IMR-90 (cell line): Measurements from ENCODE around the gene CENPX. TPM values are rescaled to one million over a fixed set of nuclear protein-coding genes. Genes with fewer than 3 reads are reported as not detected.
A peak's percentile ranks its signal among the peaks of the same experiment; 100 is the strongest.

Source experiments
- ATAC-seq: fragments of 200-7000 bp; cut with Tn5 transposase; 2 replicates; pipeline ENCODE4 v1.9.1; 2020; ENCODE audit warnings: low read depth, mild to moderate bottlenecking, moderate library complexity
- BruUV-seq: library from RNA; stranded (reverse); fragments of 400-500 nt; replicated peaks from 2 replicates; lab custom pipeline; 2021; lab: Mats Ljungman, UMichigan
- CTCF ChIA-PET: fragments of 300-600 bp; formaldehyde crosslinking; extraction: SDS; loops from one replicate; lab custom pipeline; 2021; ENCODE audit warnings: antibody characterized with exemption; lab: Yijun Ruan, JAX
- POLR2A ChIA-PET: fragments of 300-600 bp; sonication (Branson Sonifier 250); formaldehyde crosslinking; loops from one replicate; lab custom pipeline; 2022; ENCODE audit warnings: antibody characterized with exemption; ENCODE audit not compliant: unreplicated experiment; lab: Charles Lee
- DNase-seq: peaks from one replicate; pipeline ENCODE4 v3.0.0; 2013
- H2AFZ ChIP-seq: replicated peaks from 2 replicates; pipeline ENCODE3; 2013; ENCODE audit warnings: low read length, mild to moderate bottlenecking; ENCODE audit not compliant: poor library complexity
- H2AK5ac ChIP-seq: 2 replicates; pipeline ENCODE4 v1.6.1; 2013; ENCODE audit warnings: low read depth, low read length, inconsistent platforms
- H2AK9ac ChIP-seq: replicated peaks from 2 replicates; pipeline ENCODE3; 2013; ENCODE audit warnings: mild to moderate bottlenecking, low read depth, low read length, moderate library complexity; ENCODE audit not compliant: poor library complexity
- H2BK120ac ChIP-seq: 2 replicates; pipeline ENCODE4 v1.6.1; 2013; ENCODE audit warnings: low read depth, low read length, inconsistent platforms
- H2BK15ac ChIP-seq: 3 replicates; pipeline ENCODE4 v1.6.1; 2013; ENCODE audit warnings: low read depth, low read length, inconsistent platforms
- H2BK20ac ChIP-seq: 2 replicates; pipeline ENCODE4 v1.6.1; 2013; ENCODE audit warnings: low read depth, mild to moderate bottlenecking, inconsistent platforms, low read length, moderate library complexity
- H2BK5ac ChIP-seq: 2 replicates; pipeline ENCODE4 v1.6.1; 2013; ENCODE audit warnings: mild to moderate bottlenecking, low read depth, low read length, inconsistent platforms; ENCODE audit not compliant: poor library complexity, severe bottlenecking
- H3K14ac ChIP-seq: replicated peaks from 2 replicates; pipeline ENCODE4 v1.6.1; 2013; ENCODE audit warnings: low read depth, low read length, inconsistent platforms
- H3K18ac ChIP-seq: 2 replicates; pipeline ENCODE4 v1.6.1; 2013; ENCODE audit warnings: low read depth, low read length, control low read depth
- H3K23ac ChIP-seq: 2 replicates; pipeline ENCODE4 v1.6.1; 2013; ENCODE audit warnings: low read depth, low read length, inconsistent platforms
- H3K27ac ChIP-seq: 2 replicates; pipeline ENCODE4 v1.5.1; 2013; ENCODE audit warnings: mild to moderate bottlenecking, control low read depth, low read length; ENCODE audit not compliant: insufficient read depth
- H3K27me3 ChIP-seq: 2 replicates; pipeline ENCODE4 v1.6.1; 2013; ENCODE audit warnings: low read length; ENCODE audit not compliant: control insufficient read depth, insufficient read depth
- H3K36me3 ChIP-seq: 2 replicates; pipeline ENCODE4 v1.6.1; 2013; ENCODE audit warnings: low read length, mixed read lengths; ENCODE audit not compliant: control insufficient read depth, insufficient read depth
- H3K4ac ChIP-seq: 2 replicates; pipeline ENCODE4 v1.6.1; 2013; ENCODE audit warnings: low read depth, low read length, inconsistent platforms
- H3K4me1 ChIP-seq: 2 replicates; pipeline ENCODE4 v1.6.1; 2013; ENCODE audit warnings: low read length, mixed read lengths; ENCODE audit not compliant: control insufficient read depth, insufficient read depth
- H3K4me2 ChIP-seq: 2 replicates; pipeline ENCODE4 v1.6.1; 2013; ENCODE audit warnings: low read depth, mild to moderate bottlenecking, control low read depth, low read length, moderate library complexity
- H3K4me3 ChIP-seq: 2 replicates; pipeline ENCODE4 v1.5.1; 2013; ENCODE audit warnings: low read depth, mild to moderate bottlenecking, control low read depth, low read length, moderate library complexity; ENCODE audit not compliant: insufficient read depth
- H3K56ac ChIP-seq: 2 replicates; pipeline ENCODE4 v1.6.1; 2013; ENCODE audit warnings: low read length, inconsistent platforms; ENCODE audit not compliant: insufficient read depth; ENCODE audit errors: extremely low read depth
- H3K79me1 ChIP-seq, 2 experiments: 2 replicates each; pipeline ENCODE4 v1.6.1; 2013; ENCODE audit warnings: low read length in 2 of 2, inconsistent platforms in 1 of 2, low read depth in 1 of 2
- H3K9ac ChIP-seq: 2 replicates; pipeline ENCODE4 v1.6.1; 2013; ENCODE audit warnings: low read depth, low read length, control low read depth
- H3K9me1 ChIP-seq: 2 replicates; pipeline ENCODE4 v1.6.1; 2013; ENCODE audit warnings: low read length, inconsistent platforms; ENCODE audit not compliant: insufficient read depth
- H3K9me3 ChIP-seq: 2 replicates; pipeline ENCODE4 v1.6.1; 2013; ENCODE audit warnings: low read length; ENCODE audit not compliant: control insufficient read depth, insufficient read depth
- H4K20me1 ChIP-seq: 2 replicates; pipeline ENCODE4 v1.6.1; 2013; ENCODE audit warnings: low read length, inconsistent platforms; ENCODE audit not compliant: insufficient read depth
- H4K5ac ChIP-seq: 2 replicates; pipeline ENCODE4 v1.6.1; 2013; ENCODE audit warnings: mild to moderate bottlenecking, low read depth, low read length, control low read depth
- H4K8ac ChIP-seq, 2 experiments: 2 replicates each; pipeline ENCODE4 v1.6.1; 2013; ENCODE audit warnings: low read depth in 2 of 2, low read length in 2 of 2, control low read depth in 1 of 2, inconsistent platforms in 1 of 2
- H4K91ac ChIP-seq: 2 replicates; pipeline ENCODE4 v1.6.1; 2013; ENCODE audit warnings: low read depth, low read length, inconsistent platforms; ENCODE audit not compliant: insufficient read depth
- CEBPB ChIP-seq: IDR thresholded peaks from 2 replicates; pipeline ENCODE4 v1.6.1; 2012; ENCODE audit warnings: low read depth, low read length, improper control_type of control experiment
- CTCF ChIP-seq: conservative IDR thresholded peaks from 2 replicates; pipeline ENCODE4 v1.5.1; 2012; ENCODE audit warnings: mild to moderate bottlenecking, low read depth, low read length, improper control_type of control experiment
- FOS ChIP-seq: fragments of 150-350 bp; IDR thresholded peaks from 2 replicates; pipeline ENCODE4 v1.6.1; 2016; ENCODE audit warnings: low read depth, low read length
- MAFK ChIP-seq: IDR thresholded peaks from 2 replicates; pipeline ENCODE4 v1.6.1; 2012; ENCODE audit warnings: low read depth, low read length, improper control_type of control experiment
- MXI1 ChIP-seq: IDR thresholded peaks from 2 replicates; pipeline ENCODE4 v1.6.1; 2012; ENCODE audit warnings: low read depth, mild to moderate bottlenecking, low read length, moderate library complexity, borderline replicate concordance
- NFE2L2 ChIP-seq: fragments of 150-350 bp; IDR thresholded peaks from 2 replicates; pipeline ENCODE4 v1.6.1; 2016; ENCODE audit warnings: low read depth, mild to moderate bottlenecking, low read length
- RAD21 ChIP-seq: IDR thresholded peaks from 2 replicates; pipeline ENCODE4 v1.6.1; 2012; ENCODE audit warnings: low read length, improper control_type of control experiment
- RCOR1 ChIP-seq: IDR thresholded peaks from 2 replicates; pipeline ENCODE4 v1.6.1; 2012; ENCODE audit warnings: mild to moderate bottlenecking, low read length, improper control_type of control experiment; ENCODE audit not compliant: insufficient replicate concordance
- SMC3 ChIP-seq: fragments of 150-350 bp; IDR thresholded peaks from 2 replicates; pipeline ENCODE4 v1.6.1; 2016; ENCODE audit warnings: low read depth, mild to moderate bottlenecking, antibody characterized with exemption, low read length, moderate library complexity
- WGBS, 2 experiments: methylation state at CpG; one replicate each; pipeline versions ENCODE4 v1.1.5 to v1.1.7; 2013; ENCODE audit warnings: missing lambda C conversion rate in 2 of 2; ENCODE audit not compliant: insufficient read length in 1 of 2; ENCODE audit errors: extremely low coverage in 2 of 2; 5-methylcytosine and 5-hydroxymethylcytosine counted together
- dilution Hi-C: fragments of 300-500 bp; cut with HindIII; formaldehyde crosslinking; loops from one replicate; pipeline ENCODE4 v1.14.3; 2018; ENCODE audit warnings: low sequenced_read_pairs; ENCODE audit not compliant: unreplicated experiment
- in situ Hi-C: fragments of 300-500 bp; cut with MboI; formaldehyde crosslinking; loops from 3 replicates; pipeline ENCODE4 v1.14.3; 2019; ENCODE audit warnings: low sequenced_read_pairs, inconsistent platforms, mixed read lengths
- intact Hi-C: fragments of 100-400 bp; cut with micrococcal nuclease; formaldehyde crosslinking; loops from 2 replicates; pipeline ENCODE4 v1.10.0; 2022
- polyA plus RNA-seq, 3 experiments: library from polyadenylated mRNA; depleted of rRNA; stranded (reverse); fragments of >200 nt; gene quantifications; 2 replicates each; pipeline ENCODE4 v1.2.3, GENCODE V29; 2012; ENCODE audit warnings: low replicate concordance in 1 of 3
- total RNA-seq: library from RNA; depleted of rRNA; stranded (reverse); fragments of >200 nt; gene quantifications from 2 replicates; pipeline ENCODE4 v1.2.3, GENCODE V29; 2012
- TF ChIP-seq, protein P1 (sequence below): fragments of 150-350 bp; IDR thresholded peaks from 2 replicates; pipeline ENCODE4 v1.6.1; 2017; ENCODE audit warnings: mild to moderate bottlenecking, antibody characterized with exemption, low read length, low read depth

The CENPX gene
- total and polyA plus RNA-seq, 2 of the 4 experiments (the other 2 are of a cell fraction) = 44.8 to 86.8 TPM

DNA sequence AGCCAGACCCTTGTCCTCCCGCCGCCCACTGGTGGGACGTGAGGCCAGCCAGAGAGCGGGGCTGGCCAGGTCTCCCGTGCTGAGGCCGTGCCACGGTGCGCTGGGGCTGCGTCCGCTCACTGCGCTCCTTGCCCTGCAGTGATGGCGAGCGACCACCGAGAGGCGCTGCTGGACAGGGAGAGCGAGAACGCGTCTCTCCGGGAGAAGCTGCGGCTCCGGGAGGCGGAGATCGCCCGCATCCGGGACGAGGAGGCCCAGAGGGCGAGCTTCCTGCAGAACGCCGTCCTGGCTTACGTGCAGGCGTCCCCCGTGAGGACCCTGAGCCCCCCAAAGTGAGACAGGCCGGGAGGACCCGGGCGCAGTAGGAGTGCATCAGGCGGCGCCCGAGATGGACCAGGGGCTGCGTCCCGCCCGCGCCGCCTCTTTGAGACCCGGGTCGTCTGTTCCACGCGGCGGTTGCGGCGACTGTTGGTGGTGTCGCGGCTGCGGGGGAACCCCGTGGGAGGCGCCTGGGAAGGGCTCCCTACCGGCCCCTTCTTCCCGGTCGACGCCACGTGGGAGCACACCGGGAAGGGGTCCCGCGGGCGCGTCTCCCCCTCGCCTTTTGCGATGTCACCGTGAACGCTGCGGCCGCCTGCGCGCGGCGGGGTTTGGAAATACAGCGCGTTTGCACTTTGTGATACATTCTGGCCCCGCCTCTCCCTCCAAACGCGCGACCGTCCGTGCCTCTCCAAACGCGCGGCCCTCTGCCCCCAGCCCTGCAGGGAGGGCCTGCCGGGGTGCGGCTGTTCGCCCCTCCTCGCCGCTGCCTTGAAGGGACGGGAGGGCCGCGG, 8.0 kb upstream of the CENPX start:
- WGBS, 2 experiments = 3% methylated on average over 62 of the region's 94 CpGs; no CpG with 5 or more reads in 1 of the 2 experiments
- Histone ChIP-seq H3K79me1 (no peaks in the 10 kb centered on the region; a peak in 1 of 4 replicates), H2AK9ac (peak overlapping the region; percentile 89), H3K14ac (no peak overlapping the region), H3K4me1 (peaks cover 4% of the 10 kb centered on the region; the same call in 1 of the 2 replicates), H3K27me3 (no peaks in the 10 kb centered on the region), H2BK15ac (no peak overlapping the region), H3K23ac (no peak overlapping the region), H4K20me1 (no peaks in the 10 kb centered on the region; the same call in 1 of the 2 replicates), H4K8ac (no peak overlapping the region), H3K36me3 (peaks cover 2% of the 10 kb centered on the region), H2AFZ (peak overlapping the region; percentile 94), H3K27ac (no peak overlapping the region), H3K9me1 (no peaks in the 10 kb centered on the region), H2BK120ac (no peak overlapping the region), H4K5ac (no peak overlapping the region), H3K4ac (no peak overlapping the region), H3K4me3 (peak overlapping the region; percentile 47), H4K91ac (no peak overlapping the region), H3K9me3 (no peaks in the 10 kb centered on the region), H2BK20ac (no peak overlapping the region), H2AK5ac (no peak overlapping the region), H3K9ac (no peak overlapping the region), H3K56ac (no peak overlapping the region), H2BK5ac (no peak overlapping the region), H3K4me2 (peak overlapping the region; percentile 78), H3K18ac (no peak overlapping the region)
- dilution Hi-C loops = no loop called here
- DNase-seq (peak; percentile 79), ATAC-seq (peak; percentile 89)
- CTCF ChIA-PET = interaction anchor here (0.7 to 1.3 kb wide), 3 partner anchors 124 to 175 kb away, joined by 3 to 4 read pairs (median 3); no protein-coding TSS in a partner anchor
- POLR2A ChIA-PET = no interaction called here
- BruUV-seq = no TSS peak
- TF ChIP-seq CTCF (peak; percentile 93), RAD21 (peak; percentile 94), RCOR1 (no peak), NFE2L2 (no peak), SMC3 (peak; percentile 81), MXI1 (peak; percentile 17; the same call in 1 of the 2 replicates), FOS (no peak), MAFK (no peak), CEBPB (no peak)
- TF ChIP-seq, protein P1, sequence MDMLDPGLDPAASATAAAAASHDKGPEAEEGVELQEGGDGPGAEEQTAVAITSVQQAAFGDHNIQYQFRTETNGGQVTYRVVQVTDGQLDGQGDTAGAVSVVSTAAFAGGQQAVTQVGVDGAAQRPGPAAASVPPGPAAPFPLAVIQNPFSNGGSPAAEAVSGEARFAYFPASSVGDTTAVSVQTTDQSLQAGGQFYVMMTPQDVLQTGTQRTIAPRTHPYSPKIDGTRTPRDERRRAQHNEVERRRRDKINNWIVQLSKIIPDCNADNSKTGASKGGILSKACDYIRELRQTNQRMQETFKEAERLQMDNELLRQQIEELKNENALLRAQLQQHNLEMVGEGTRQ = no peak
- in situ Hi-C loops = loop anchor here (5.0 kb wide), 1 partner anchor 127 kb away; no protein-coding TSS in a partner anchor
- intact Hi-C loops = loop anchor here (1.0 to 10.0 kb wide), 3 partner anchors 68 to 294 kb away; partner anchors contain the start of gene FASN
